K562 (cell line): ENCODE results near the gene CSF3.

Experiments used
- CTCF ChIP-seq, 3 experiments: IDR thresholded peaks in 2 of 3; conservative IDR thresholded peaks in 1 of 3; 2 replicates each; pipeline ENCODE4 v1.5.1; 2011 to 2012; ENCODE audit warnings: low read length in 3 of 3, mild to moderate bottlenecking in 3 of 3, control low read depth in 2 of 3, improper control_type of control experiment in 1 of 3, inconsistent platforms in 1 of 3, low read depth in 1 of 3, mixed read lengths in 1 of 3, moderate library complexity in 1 of 3; ENCODE audit not compliant: insufficient read depth in 2 of 3
- MYBL2 ChIP-seq, 2 experiments: fragments of 450-650 bp in 1 of 2; sonication (generic) in 1 of 2; formaldehyde crosslinking in 1 of 2; IDR thresholded peaks; 2 replicates each; pipeline versions ENCODE4 v1.6.1 to v1.8.1; 2017 to 2022; ENCODE audit warnings: borderline replicate concordance in 1 of 2, inconsistent platforms in 1 of 2, low read depth in 1 of 2, mild to moderate bottlenecking in 1 of 2, missing genetic modification reagents in 1 of 2, moderate library complexity in 1 of 2
- NR2C1 ChIP-seq, 2 experiments: fragments of 450-650 bp; IDR thresholded peaks; 2 replicates each; pipeline ENCODE4 v1.6.1; 2017; ENCODE audit warnings: mild to moderate bottlenecking in 2 of 2, antibody characterized with exemption in 1 of 2, inconsistent platforms in 1 of 2, missing compliant biosample characterization in 1 of 2, missing genetic modification characterization in 1 of 2
- PTTG1 ChIP-seq: fragments of 450-650 bp; IDR thresholded peaks from 2 replicates; pipeline ENCODE4 v1.6.1; 2016; ENCODE audit warnings: low read depth, mild to moderate bottlenecking, missing genetic modification characterization, missing compliant biosample characterization
- REST ChIP-seq, 2 experiments: fragments of 450-650 bp; formaldehyde crosslinking in 1 of 2; IDR thresholded peaks; 2 replicates each; pipeline versions ENCODE4 v1.4.0 to v1.6.1; 2014 to 2020; ENCODE audit warnings: mild to moderate bottlenecking in 2 of 2, borderline replicate concordance in 1 of 2, low read depth in 1 of 2
- TAF1 ChIP-seq: IDR thresholded peaks from 2 replicates; pipeline ENCODE4 v1.6.1; 2011; ENCODE audit warnings: mild to moderate bottlenecking, low read length, moderate library complexity; ENCODE audit not compliant: insufficient read depth, control insufficient read depth, severe bottlenecking; ENCODE audit errors: extremely low read depth

- TF ChIP-seq PTTG1 (tag) (no peak), REST (IDR thresholded peaks at IDR 0.05; ENCODE audit: borderline replicate concordance) (no peak), REST (CRISPR knock-in tag; IDR thresholded peaks at IDR 0.05; ENCODE audit: low read depth) (no peak), NR2C1 (IDR thresholded peaks at IDR 0.05) (no peak), NR2C1 (tag; IDR thresholded peaks at IDR 0.05) (no peak), TAF1 (no peak), CTCF (IDR thresholded peaks at IDR 0.05 in 2 of 3, conservative IDR thresholded peaks at IDR 0.05 in 1 of 3; ENCODE audit: insufficient read depth in 2 of 3, low read depth in 1 of 3, low read length in 3 of 3) (no peak), MYBL2 (IDR thresholded peaks at IDR 0.05; ENCODE audit: low read depth) (no peak), MYBL2 (CRISPR knock-in tag; IDR thresholded peaks at IDR 0.05; ENCODE audit: borderline replicate concordance) (no peak)
These were observed 13.4 kb downstream of the CSF3 start for GRCh38 chr17:40028595-40028994.
